ENCODE results near the gene PLEKHM1.
"Not testable (repeated sequence)": the region's sequence is repeated elsewhere in the genome, so short reads cannot be mapped to it uniquely, and the experiment has no call there.

Gene PLEKHM1

DNA sequence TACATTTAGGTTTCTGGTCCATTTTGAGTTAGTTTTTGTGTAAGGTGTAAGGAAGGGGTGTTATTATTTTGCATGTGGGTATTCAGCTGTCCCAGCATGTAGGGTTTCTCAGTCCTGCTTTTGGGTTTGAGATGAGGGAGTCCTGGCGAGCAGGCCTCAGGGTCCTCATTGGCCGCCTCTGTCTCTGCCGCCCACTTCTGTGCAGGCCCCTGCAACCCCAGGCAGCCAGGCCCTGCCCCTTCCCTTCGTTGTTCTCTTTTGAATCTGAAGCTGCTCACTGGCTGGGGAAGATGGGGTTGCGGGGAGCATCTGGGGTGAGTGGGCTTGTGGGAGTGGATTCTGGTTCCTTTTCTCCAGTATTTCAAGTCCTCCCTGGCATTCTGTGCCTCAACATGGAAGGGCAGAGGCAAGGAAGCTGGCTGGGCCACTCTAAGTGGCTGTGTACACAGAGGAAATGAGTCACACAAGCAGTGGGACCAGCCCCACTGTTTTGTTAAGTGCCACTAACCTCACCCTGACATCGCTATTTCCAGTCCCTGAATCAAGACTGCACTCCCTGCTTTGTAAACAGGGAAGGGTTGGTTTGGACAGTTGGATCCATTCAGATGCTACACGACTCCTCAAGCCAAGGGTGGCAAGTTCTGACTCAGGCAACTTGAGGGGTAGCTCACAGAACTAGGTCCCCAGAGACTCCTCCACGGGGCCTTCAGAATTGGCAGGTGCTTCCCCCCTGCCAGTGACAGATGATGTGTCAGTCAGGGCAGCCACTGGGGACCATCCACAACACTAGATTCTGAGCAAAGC is 28.8 kb downstream of the PLEKHM1 start:
- not testable (repeated sequence) for DNase-seq

DNA sequence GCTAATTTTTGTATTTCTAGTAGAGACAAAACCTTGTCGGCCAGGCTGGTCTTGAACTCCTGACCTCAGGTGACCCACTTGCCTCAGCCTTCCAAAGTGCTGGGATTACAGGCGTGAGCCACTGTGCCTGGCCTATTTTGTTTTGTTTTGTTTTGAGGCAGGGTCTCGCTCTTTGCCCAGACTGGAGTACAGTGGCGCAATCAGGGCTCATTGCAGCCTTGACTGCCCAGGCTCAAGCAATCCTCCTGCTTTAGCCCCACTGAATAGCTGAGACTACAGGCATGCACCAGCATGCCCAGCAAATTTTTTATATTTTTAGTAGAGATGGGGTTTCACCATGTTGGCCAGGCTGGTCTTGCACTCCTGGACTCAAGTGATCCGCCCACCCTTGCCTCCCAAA is 30.1 kb downstream of the PLEKHM1 start:
- not testable (repeated sequence) for DNase-seq

GRCh38 chr17:45454341-45454740 is 36.2 kb downstream of the PLEKHM1 start:
- not testable (repeated sequence) for DNase-seq

DNA sequence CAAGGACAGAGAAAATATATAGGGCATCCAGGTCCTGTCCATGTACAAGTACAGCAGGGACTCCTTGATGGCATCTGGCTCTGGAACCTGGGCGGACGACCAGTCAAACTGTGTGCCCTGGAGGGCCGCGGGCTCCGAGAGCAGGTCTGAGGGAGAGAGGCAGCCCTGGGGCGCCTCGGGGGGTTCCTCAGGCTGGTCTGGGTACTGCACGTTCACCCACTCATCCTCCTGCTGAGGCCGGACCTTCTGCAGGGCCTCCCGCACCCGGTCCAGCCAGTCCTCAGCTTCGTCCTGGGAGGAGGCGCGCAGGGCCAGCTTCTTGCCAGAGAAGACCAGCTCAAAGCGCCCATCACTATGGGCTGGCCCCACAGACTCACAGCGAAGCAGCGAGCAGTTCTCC is 36.8 kb downstream of the PLEKHM1 start:
- DNase-seq = not testable (repeated sequence)

DNA sequence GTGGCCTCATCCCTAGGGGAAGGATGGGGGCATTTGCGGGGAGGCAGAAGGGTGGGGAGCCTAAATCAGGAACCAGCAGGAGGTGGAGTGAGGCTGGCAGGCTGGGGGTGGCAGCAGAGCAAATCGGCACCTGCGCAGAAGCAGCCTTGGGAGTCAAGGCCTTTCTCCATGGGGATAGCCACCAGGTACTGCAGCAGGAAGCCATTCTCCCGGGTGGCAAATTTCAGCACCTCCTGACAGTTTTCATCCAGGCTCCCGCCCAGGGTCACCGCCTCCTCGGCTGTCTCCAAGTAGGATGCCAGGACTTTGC is 37.3 kb downstream of the PLEKHM1 start:
- DNase-seq = not testable (repeated sequence)

DNA sequence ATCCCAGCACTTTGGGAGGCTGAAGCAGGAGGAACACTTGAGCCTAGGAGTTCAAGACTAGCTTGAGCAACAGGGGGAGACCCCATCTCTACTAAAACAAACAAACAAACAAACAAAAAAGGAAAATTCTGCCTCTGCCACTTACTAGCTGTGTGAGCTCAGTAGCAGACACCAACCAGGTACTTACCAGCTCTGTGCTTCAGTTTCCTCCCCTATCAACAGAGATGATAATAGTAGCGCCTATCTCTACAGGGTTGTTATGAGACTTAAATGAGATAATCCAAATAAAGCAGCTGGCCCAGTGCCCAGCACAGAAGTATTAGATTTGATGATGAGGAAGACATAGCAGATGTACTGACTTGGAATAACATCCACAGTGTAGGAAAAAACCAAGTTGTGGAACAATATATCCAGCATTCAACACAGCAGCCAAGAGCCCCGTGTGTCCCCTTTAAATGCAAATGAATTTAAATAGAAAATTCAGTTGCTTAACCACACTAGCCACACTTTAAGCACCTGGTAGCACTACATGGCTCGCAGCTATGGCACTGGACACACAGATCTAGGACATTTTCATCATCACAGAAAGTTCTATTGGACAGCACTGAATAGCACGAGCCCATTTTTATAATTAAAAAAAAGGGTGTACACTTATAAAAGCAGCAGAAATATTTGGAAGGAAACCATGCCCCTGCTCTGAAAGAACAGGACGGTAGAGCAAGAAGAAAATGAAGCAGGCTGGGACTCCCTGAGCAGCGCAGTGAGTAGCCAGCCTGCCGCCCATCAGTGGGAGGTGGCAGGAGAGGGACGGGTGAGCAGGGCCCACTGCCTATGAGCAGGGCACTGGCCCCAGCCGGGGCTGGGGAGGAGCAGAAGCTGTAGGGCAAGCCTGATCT is 37.9 kb downstream of the PLEKHM1 start:
- DNase-seq = not testable (repeated sequence)

- DNase-seq = not testable (repeated sequence)
These were observed 38.9 kb downstream of the PLEKHM1 start for GRCh38 chr17:45451660-45452059.

DNA sequence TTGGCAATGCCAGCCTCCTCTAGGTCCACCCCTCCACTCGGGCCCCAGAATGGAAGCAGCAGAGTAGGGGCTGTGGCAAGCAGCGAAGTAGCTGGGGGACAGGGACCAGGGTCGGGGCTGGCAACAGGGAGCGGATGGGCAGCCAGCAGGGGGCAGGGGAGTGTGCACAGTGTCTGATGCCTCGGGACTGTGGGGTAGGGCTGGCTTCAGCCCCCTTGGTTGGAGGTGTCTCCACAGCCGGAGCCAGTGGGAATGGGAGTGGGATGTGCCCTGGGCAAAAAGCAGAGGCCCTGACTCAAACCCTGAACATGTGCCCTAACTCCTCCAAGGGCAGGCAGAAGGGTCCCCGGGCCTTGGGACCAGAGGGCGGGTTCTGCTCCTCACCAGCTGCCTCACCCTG is 39.4 kb downstream of the PLEKHM1 start:
- no peak for DNase-seq

GRCh38 chr17:45449708-45450329 is 40.7 kb downstream of the PLEKHM1 start:
- DNase-seq = not testable (repeated sequence)

DNA sequence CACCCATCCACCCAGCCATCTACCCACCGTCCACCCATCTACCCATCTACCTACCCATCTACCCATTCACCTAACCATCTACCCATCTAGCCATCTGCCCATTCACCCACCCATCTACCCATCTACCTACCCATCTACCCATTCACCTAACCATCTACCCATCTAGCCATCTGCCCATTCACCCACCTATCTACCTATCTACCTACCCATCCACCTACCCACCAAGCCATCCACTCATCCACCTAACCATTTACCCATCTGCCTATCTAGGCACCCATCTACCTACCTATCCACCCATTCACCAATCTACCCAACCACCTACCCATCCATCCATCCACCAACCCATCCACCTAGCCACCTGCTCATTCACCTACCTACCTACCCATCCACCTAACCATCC is 41.3 kb downstream of the PLEKHM1 start:
- not testable (repeated sequence) for DNase-seq

DNA sequence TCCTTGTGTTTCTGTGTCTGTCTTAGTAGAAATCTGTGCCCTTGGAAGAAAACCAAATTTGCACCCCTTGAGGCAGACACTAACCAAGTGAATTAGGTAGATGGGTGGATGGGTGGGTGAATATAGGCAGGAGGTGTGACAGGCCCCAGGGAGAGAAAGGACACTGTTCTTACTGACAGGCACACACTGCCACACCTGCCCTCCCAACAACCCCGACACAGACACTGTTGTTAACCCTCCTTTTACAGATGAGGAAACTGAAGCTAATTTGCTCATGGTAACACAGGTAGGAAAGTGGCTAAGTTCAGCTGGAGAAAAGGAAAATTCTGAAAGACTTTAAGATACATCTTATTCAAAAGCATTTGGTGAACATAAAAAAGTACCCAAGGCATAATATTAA is 42.0 kb downstream of the PLEKHM1 start:
- not testable (repeated sequence) for DNase-seq

- DNase-seq = not testable (repeated sequence)
These were observed 42.5 kb downstream of the PLEKHM1 start for GRCh38 chr17:45448066-45448465.

DNA sequence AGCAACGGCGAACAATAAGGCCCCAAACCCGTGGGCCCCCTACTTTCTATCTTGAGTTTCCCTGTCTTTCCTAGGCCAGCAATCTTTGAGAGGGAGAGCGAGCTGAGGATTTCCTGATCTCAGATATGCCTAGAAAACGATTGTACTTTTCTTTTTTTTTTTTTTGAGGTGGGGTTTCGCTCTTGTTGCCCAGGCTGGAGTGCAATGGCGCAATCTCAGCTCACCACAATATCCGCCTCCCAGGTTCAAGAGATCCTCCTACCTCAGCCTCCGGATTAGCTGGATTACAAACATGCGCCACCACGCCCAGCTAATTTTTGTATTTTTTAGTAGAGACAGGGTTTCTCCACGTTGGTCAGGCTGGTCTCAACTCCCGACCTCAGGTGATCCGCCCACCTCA is 42.9 kb downstream of the PLEKHM1 start:
- not testable (repeated sequence) for DNase-seq

DNA sequence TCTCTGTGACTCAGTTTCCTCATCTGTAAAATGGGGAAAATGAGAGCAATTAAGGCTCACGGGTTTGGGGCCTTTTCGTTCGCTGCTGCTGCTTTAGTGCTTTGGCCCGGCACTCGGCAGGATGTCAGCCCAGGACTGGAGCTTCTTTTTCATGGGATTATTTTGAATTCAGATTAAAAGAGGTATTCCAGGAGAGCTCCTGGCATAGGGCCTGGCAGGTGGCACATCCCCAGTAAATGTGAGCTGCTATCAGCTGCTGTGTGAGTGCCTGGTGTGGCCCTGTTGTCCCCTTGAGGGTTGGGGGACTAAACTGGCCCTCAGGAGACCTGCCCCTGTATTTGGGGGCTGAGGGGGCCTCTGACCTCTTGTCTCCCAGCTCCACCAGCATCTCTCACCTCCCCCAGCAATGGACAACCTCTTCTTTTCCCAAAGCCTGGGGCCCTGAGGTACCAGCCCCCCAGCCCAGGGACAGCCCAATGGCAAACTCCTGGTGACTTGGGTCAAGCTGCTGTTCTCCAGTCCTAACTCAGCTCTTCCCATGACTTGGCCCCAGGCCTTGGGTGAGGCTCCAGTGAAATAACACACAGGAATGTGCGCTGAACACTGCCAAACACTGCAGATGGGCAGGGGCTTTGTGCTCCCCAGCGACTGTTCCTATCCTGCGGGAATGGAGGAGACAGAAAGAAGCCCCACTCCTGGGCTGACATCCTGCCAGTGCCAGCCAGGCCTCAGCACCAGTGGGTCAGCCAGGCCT is 43.5 kb downstream of the PLEKHM1 start:
- DNase-seq = not testable (repeated sequence)

GRCh38 chr17:45445901-45446743 is 44.4 kb downstream of the PLEKHM1 start:
- DNase-seq = not testable (repeated sequence)

DNA sequence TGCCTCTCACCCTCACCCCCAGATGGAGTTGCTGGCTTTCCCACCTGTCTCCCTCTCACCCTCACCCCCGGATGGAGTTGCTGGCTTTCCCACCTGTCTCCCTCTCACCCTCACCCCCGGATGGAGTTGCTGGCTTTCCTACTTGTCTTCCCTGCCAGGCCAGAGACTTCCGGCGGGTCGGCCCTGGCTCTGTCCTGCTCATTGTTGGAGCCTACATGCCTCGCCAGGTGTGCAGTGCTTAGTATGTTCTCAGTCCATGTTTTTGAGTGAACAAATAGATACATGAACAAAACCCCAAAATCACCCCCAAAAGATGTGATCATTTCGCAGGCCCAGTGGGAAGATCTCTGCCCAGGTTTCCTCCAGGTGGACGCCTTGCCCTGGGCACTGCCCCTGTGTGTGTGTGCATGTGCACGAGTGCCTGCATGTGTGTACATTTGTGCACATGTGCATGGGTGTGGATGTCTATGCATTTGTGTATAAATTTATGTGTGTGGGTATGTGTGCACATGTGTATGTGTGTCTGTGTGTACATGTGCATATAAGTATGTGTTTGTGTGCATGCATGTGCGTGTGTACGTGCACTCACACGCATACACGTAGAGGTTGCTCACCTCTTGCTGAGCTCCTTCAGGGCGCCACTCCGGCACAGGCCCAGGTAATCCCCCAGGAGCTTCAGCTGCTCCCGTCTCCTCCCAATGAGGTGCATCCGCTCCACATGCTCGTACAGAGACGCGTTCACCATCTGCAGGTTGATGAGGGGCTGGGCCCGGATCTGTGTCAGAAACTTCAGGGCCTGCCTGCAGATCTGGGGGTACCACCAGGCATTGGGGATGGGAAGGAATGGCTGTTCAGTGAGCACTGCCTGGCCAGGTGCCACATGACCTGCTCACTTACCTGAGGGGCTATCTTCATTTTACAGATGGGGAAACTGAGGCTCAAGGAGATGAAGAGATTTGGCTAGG is 45.4 kb downstream of the PLEKHM1 start:
- not testable (repeated sequence) for DNase-seq

GRCh38 chr17:45444301-45444700 is 46.2 kb downstream of the PLEKHM1 start:
- not testable (repeated sequence) for DNase-seq

GRCh38 chr17:45443371-45444260 is 46.9 kb downstream of the PLEKHM1 start:
- not testable (repeated sequence) for DNase-seq
